ENCODE measurements around the gene ELAVL3. TPM values are rescaled to one million over a fixed set of nuclear protein-coding genes. Genes with fewer than 3 reads are reported as not detected.

ELAVL3 gene
- total RNA-seq, 3 donors from 2014 or later, result not detected

GRCh38 chr19:11496391-11497163, 15.7 kb upstream of the ELAVL3 start:
- intact Hi-C loops (cut with DNase I; ENCODE audit: low total_unique reads), result no loop called here
- Histone ChIP-seq H3K27me3 (no peaks in the 10 kb centered on the region), H3K36me3 (no peaks in the 10 kb centered on the region), H3K4me3 (no peak overlapping the region), H3K27ac (no peak overlapping the region), H3K4me1 (no peaks in the 10 kb centered on the region), H3K9me3 (no peaks in the 10 kb centered on the region)
- peak in 2 of 3 donors; percentile 27 to 41 for TF ChIP-seq CTCF (IDR thresholded peaks at IDR 0.05)
- TF ChIP-seq POLR2AphosphoS5 (IDR thresholded peaks at IDR 0.05), result no peak
- no peak for DNase-seq (ENCODE audit: low spot score in 2 of 2)

- H3K36me3 ChIP-seq, result no peaks in the 10 kb centered on the region
- H3K9me3 ChIP-seq, result no peaks in the 10 kb centered on the region
- no peak overlapping the region for H3K4me3 ChIP-seq
- H3K27ac ChIP-seq, result no peak overlapping the region
- no peak for DNase-seq (ENCODE audit: low spot score in 2 of 2)
- no peaks in the 10 kb centered on the region for H3K27me3 ChIP-seq
- TF ChIP-seq CTCF (IDR thresholded peaks at IDR 0.05), result no peak
- TF ChIP-seq POLR2A (IDR thresholded peaks at IDR 0.05), result no peak
- TF ChIP-seq POLR2AphosphoS5 (IDR thresholded peaks at IDR 0.05), result no peak
- intact Hi-C loops (cut with DNase I; ENCODE audit: low total_unique reads), result no loop called here
- H3K4me1 ChIP-seq, result no peaks in the 10 kb centered on the region
Observed at GRCh38 chr19:11495885-11496284, 15.0 kb upstream of the ELAVL3 start.

GRCh38 chr19:11495481-11495880, 14.6 kb upstream of the ELAVL3 start:
- no peaks in the 10 kb centered on the region for H3K36me3 ChIP-seq
- no peaks in the 10 kb centered on the region for H3K27me3 ChIP-seq
- no peak overlapping the region for H3K27ac ChIP-seq
- TF ChIP-seq POLR2AphosphoS5 (IDR thresholded peaks at IDR 0.05), result no peak
- TF ChIP-seq CTCF (IDR thresholded peaks at IDR 0.05), result no peak
- TF ChIP-seq POLR2A (IDR thresholded peaks at IDR 0.05), result no peak
- no peak overlapping the region for H3K4me3 ChIP-seq
- no peaks in the 10 kb centered on the region for H3K9me3 ChIP-seq
- H3K4me1 ChIP-seq, result no peaks in the 10 kb centered on the region
- no peak for DNase-seq (ENCODE audit: low spot score in 2 of 2)
- intact Hi-C loops (cut with DNase I; ENCODE audit: low total_unique reads), result no loop called here

GRCh38 chr19:11494634-11495285, 13.9 kb upstream of the ELAVL3 start:
- Histone ChIP-seq H3K36me3 (no peaks in the 10 kb centered on the region), H3K9me3 (no peaks in the 10 kb centered on the region), H3K27ac (no peak overlapping the region), H3K27me3 (no peaks in the 10 kb centered on the region), H3K4me1 (no peaks in the 10 kb centered on the region), H3K4me3 (no peak overlapping the region)
- intact Hi-C loops (cut with DNase I; ENCODE audit: low total_unique reads), result no loop called here
- DNase-seq (ENCODE audit: low spot score in 2 of 2), result no peak
- TF ChIP-seq CTCF (IDR thresholded peaks at IDR 0.05), result no peak
- no peak for TF ChIP-seq POLR2AphosphoS5 (IDR thresholded peaks at IDR 0.05)
- TF ChIP-seq POLR2A (IDR thresholded peaks at IDR 0.05), result no peak

- intact Hi-C loops (cut with DNase I; ENCODE audit: low total_unique reads), result loop anchor here (10.0 kb wide), 1 partner anchor 195 kb away; the partner anchor contains the start of gene TSPAN16
- no peaks in the 10 kb centered on the region for H3K36me3 ChIP-seq
- TF ChIP-seq POLR2A (IDR thresholded peaks at IDR 0.05) (no peak), CTCF (IDR thresholded peaks at IDR 0.05) (no peak), POLR2AphosphoS5 (IDR thresholded peaks at IDR 0.05) (no peak)
Observed at GRCh38 chr19:11489378-11489777, 8.5 kb upstream of the ELAVL3 start.

More at GRCh38 chr19:11489378-11489777, 8.5 kb upstream of the ELAVL3 start:
- Histone ChIP-seq H3K4me3 (no peak overlapping the region), H3K27me3 (peaks cover 0 to under 1% of the 10 kb centered on the region in 2 donors), H3K27ac (no peak overlapping the region), H3K4me1 (no peaks in the 10 kb centered on the region), H3K9me3 (no peaks in the 10 kb centered on the region)
- DNase-seq (ENCODE audit: low spot score in 2 of 2), result no peak
